Measurements from ENCODE around the gene LAMA3.

LAMA3 gene

GRCh38 chr18:23855721-23856120, 166.5 kb downstream of the LAMA3 start:
- no peak for DNase-seq

GRCh38 chr18:23856466-23857163, 167.4 kb downstream of the LAMA3 start:
- no peak for DNase-seq

GRCh38 chr18:23857164-23857552, 167.9 kb downstream of the LAMA3 start:
- no peak for DNase-seq

GRCh38 chr18:23857756-23858155, 168.5 kb downstream of the LAMA3 start:
- DNase-seq, result peak; percentile 76

GRCh38 chr18:23859466-23860336, 170.4 kb downstream of the LAMA3 start:
- no peak for DNase-seq

- DNase-seq, result no peak
Observed at GRCh38 chr18:23861326-23861725, 172.1 kb downstream of the LAMA3 start.

- DNase-seq, result no peak
Observed at GRCh38 chr18:23861805-23862470, 172.7 kb downstream of the LAMA3 start.

GRCh38 chr18:23864624-23865023, 175.4 kb downstream of the LAMA3 start:
- DNase-seq, result no peak

- DNase-seq, result no peak
Observed at GRCh38 chr18:23867006-23867405, 177.8 kb downstream of the LAMA3 start.

GRCh38 chr18:23868136-23868785, 179.0 kb downstream of the LAMA3 start:
- no peak for DNase-seq

- no peak for DNase-seq
Observed at GRCh38 chr18:23870676-23871380, 181.6 kb downstream of the LAMA3 start.

- peak; percentile 59 for DNase-seq
Observed at GRCh38 chr18:23871410-23871809, 182.2 kb downstream of the LAMA3 start.

- no peak for DNase-seq
Observed at GRCh38 chr18:23872701-23873550, 183.7 kb downstream of the LAMA3 start.

GRCh38 chr18:23875966-23876895, 187.0 kb downstream of the LAMA3 start:
- DNase-seq, result no peak

GRCh38 chr18:23876921-23877320, 187.7 kb downstream of the LAMA3 start:
- DNase-seq, result no peak

- DNase-seq, result no peak
Observed at GRCh38 chr18:23877371-23877770, 188.1 kb downstream of the LAMA3 start.

- DNase-seq, result no peak
Observed at GRCh38 chr18:23878336-23878900, 189.2 kb downstream of the LAMA3 start.

- no peak for DNase-seq
Observed at GRCh38 chr18:23879126-23879525, 189.9 kb downstream of the LAMA3 start.

- DNase-seq, result no peak
Observed at GRCh38 chr18:23879544-23879943, 190.3 kb downstream of the LAMA3 start.

- no peak for DNase-seq
Observed at GRCh38 chr18:23879966-23880565, 190.8 kb downstream of the LAMA3 start.

Data from SHP77 treated with DMSO at 0.1 percent for 48 hours (cell line).